ENCODE measurements around the gene DMBX1. TPM values are rescaled to one million over a fixed set of nuclear protein-coding genes. Genes with fewer than 3 reads are reported as not detected.

Gene DMBX1
- total RNA-seq, 1 donor from 2014 or later, result not detected

DNA sequence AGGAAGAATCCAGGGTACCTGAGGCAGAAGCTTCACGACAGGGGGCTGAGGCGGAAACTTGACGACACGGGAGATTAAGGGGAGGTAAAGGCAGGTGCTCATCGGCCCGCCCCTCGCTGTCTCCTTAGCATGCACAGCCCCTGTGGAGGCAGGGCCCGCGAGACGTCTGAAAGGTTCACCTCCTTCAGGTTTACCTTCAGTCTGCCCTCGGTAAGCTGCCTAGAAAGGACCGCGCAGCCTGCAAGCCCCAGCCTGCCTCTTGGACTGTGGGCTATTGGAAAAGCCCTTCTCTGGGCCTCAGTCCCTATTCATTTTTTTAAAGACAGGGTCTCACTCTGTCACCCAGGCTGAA is 33.3 kb downstream of the DMBX1 start:
- FAIRE-seq, result no peak
- no peak for DNase-seq (ENCODE audit: low spot score in 2 of 2)

DNA sequence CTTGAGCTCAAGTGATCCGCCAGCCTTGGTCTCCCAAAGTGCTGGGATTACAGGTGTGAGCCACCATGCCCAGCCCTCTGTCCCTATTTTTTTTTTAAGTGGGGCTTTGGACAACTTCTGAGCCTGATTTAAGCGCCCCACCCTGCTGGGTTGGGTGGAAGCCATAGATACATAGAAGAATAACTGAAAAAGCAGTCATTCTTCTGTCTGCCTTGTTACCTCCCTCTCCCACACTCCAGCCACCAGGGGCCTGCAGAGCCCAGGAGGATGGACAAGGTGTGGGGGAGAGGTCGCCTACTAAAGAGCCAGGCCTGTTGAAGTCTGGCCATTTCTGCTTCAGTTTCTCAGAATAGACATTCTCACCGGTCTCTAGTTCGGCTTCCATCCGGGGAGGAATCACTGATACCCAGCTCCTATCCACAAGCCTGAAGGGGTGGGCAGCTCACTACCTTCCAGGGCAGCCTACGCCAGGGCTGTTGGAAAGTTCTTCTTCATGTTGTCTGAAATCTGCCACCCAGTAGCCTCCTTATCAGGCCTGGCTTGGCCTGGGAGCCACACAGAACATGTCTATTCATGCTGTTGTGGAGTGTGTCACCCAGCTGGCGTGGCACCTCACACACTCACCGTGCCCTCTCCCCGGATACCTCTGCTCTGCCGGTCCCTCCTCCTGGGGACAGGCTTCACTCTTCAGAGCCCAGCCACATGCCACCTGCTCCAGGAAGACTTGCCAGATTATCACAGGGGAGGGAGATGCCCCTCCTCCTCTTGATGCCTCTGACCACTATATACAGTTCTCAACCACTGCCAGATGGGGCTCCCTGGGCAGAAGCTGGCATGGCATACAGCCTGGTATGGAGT is 34.1 kb downstream of the DMBX1 start:
- DNase-seq (ENCODE audit: low spot score in 2 of 2) (no peak), FAIRE-seq (no peak)

DNA sequence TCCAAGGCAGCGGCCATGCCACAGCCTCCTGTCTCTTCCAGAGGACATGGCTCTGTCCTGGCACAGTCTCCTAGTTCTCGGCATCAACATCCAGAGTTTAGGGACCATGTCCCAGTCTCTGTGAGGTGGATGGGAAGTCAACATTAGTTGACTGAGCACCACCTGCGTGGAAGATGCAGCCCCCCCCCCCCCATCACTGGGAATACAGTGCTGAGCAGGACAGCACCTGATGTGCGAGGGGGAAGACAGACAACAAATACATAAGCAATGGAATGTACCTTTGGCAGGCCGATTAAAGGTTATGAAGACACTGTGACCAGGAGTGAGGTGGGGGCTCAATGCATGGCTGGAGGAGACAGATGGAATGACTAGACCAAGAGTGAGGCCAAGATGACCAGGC is 35.2 kb downstream of the DMBX1 start:
- DNase-seq (ENCODE audit: low spot score in 2 of 2) (no peak), FAIRE-seq (no peak)

- no peak for FAIRE-seq
Observed at GRCh38 chr1:46525253-46525983, 35.8 kb downstream of the DMBX1 start.

GRCh38 chr1:46526013-46526690 is 36.5 kb downstream of the DMBX1 start:
- DNase-seq (ENCODE audit: low spot score in 2 of 2), result no peak
- no peak for FAIRE-seq

More at GRCh38 chr1:46525253-46525983, 35.8 kb downstream of the DMBX1 start:
- DNase-seq (ENCODE audit: low spot score in 2 of 2), result no peak

DNA sequence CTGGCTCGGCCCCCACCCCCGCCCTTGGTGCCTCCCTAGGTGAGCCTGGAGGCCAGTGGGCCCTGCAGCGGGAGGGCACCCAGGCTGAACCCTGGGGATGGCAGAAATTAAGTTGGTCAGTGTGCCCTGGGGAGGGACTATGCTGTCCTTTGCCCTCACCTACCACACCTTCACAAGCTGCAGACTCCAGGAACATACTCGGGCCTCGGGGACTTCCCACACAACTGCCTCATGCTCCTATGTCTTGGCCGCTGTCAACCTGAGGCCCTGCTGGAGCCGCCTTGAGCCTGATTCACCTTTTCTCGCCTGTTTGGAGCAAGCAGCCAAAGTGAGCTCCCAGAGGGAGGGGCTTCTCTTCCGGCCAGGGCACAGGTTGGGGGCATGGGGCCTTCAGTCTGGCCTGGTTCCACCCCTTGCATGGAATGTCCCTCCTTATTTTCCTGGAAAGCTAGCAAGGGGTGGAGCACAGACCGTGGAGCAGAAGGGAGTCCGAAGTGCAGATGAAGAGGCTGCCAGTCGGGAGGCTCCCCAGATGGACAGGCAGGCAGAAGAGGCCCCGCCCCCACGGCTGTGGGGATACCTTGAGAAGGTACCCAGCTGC is 37.2 kb downstream of the DMBX1 start:
- DNase-seq (ENCODE audit: low spot score in 2 of 2) (no peak), FAIRE-seq (no peak)

DNA sequence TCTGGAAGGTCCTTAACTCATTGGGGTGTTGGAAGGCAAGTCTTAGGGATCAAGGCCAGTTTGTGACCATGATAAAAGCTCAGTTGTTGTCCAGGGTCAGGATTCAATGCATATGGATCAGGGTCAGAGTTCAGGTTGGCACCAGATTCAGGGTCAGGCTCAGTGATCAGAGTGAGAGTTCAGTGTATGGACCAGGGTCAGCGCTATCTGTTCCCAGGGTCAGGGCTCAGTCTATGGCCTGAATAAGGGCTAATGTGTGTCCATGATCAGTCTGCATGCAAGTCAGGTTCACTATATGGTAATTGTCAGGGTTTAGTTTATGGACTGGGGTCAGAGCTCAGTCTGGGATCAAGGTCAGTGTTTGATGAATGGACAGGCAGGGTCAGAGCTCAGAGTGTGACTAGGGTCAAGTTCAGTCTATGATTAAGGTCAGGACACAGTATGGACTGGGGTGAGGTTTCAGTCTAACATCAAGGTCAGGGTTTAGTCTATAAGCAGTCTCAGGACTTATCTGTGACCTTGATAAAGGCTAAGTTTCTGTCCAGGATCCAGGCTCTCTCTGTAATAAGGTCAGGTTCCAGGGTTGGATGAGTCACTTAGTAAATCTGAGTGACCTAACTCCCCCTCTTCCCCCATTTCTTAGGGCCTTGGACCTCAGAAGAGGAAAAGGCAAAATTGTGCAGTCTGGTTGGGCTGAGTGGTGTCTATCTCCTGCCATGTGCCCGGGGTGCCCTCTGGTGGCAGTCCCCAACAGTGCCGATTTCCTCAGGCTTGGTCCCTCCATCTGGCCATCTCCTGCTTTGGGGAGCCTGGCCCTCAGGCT is 38.0 kb downstream of the DMBX1 start:
- FAIRE-seq, result no peak
- peak; percentile 78 to 89 for DNase-seq (ENCODE audit: low spot score in 2 of 2)

- FAIRE-seq (no peak), DNase-seq (ENCODE audit: low spot score in 2 of 2) (peak in 1 of 2 donors; percentile 57)
Observed at GRCh38 chr1:46528297-46528955, 38.8 kb downstream of the DMBX1 start.

DNA sequence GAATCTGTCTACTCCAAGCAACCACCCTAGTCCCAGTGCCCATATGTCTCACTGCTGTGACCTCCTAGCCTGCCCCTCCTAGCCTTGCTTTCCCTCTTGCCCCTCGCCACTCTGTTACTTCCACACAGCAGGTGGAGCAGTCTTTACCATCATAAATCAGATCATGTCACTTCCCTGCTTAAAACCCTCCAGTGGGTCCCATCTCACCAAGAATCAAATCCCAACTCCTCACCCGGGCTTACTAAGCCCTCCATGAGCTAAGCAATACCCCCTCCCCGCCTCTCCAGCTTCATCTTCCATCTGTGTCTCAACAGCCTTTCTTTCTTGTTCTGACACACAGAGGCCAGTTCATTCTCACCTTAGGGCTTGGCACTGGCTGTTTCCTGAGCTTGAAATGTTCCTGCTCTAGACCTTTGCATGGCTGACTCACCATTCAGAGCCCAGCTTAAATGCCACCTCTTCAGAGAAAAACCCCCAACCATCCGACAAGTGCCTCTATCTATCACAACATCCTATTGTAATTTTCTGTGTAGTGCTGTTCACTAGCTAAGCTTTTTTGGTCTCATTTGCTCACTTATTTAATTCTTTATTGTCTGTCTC is 39.5 kb downstream of the DMBX1 start:
- DNase-seq (ENCODE audit: low spot score in 2 of 2) (no peak), FAIRE-seq (no peak)

DNA sequence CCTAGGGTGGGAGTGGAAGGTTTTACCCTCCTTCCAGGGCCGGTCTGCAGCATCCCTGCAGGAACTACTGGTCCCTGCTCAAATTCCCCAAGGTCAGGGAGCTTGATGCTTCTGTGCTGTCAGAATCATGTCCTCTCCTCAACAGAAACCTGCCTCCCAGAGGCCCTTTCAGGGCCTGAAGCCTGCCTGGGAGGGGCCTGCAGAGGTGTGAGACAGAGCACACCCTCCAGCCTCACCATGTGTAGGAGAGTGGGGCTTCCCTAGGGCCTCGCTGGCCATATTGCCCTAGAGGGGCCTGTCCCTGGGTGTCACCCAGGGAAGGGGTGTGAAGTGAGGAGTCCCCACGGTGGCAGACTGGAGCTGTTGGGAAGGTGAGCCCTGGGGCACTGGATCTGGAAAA is 40.7 kb downstream of the DMBX1 start:
- no peak for DNase-seq (ENCODE audit: low spot score in 2 of 2)
- no peak for FAIRE-seq

- DNase-seq (ENCODE audit: low spot score in 2 of 2) (no peak), FAIRE-seq (no peak)
Observed at GRCh38 chr1:46530791-46531409, 41.3 kb downstream of the DMBX1 start.

- FAIRE-seq (no peak), DNase-seq (ENCODE audit: low spot score in 2 of 2) (no peak)
Observed at GRCh38 chr1:46532095-46532494, 42.5 kb downstream of the DMBX1 start.

GRCh38 chr1:46532498-46533178 is 43.0 kb downstream of the DMBX1 start:
- no peak for FAIRE-seq
- DNase-seq (ENCODE audit: low spot score in 2 of 2), result peak; percentile 82 to 85

GRCh38 chr1:46533179-46533864 is 43.7 kb downstream of the DMBX1 start:
- DNase-seq (ENCODE audit: low spot score in 2 of 2) (peak; percentile 67 to 72), FAIRE-seq (no peak)

DNA sequence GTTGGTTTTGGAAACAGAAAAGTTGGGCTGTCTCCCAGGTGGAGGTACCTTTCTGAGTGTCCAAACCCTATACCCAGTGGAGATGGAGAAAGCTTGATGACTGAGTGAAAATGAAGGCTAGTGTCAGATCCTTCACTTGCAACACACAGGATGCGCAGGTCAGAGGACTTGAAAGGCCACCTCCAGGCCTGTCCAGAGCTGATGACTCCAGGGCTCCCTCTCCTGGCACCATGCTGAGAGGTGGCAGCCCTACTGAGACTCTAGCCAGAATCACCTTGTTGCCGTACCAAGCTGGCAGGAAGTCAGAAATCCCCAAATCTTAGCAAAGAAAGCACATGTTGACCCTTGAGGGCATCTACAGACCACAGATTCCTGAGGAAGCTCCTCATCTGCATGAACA is 45.4 kb downstream of the DMBX1 start:
- FAIRE-seq (no peak), DNase-seq (ENCODE audit: low spot score in 2 of 2) (no peak)

DNA sequence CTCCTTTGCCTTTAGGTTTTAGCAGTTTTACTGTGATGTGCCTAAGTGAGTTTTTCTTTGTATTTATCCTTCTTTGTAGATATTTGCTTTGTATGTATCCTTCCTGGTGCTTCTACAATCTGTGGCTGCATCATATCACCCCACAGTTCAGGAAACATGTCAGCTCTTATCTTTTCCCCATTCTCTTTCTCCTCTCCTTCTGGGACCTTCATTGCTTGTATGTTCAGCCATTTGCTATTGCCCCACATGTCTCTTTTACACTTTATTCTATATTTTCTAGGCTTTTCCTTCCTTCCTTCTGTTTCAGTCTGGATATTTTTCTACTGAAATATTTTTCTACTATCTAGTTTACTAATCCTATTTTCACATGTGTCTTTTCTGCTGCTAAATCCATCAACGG is 46.9 kb downstream of the DMBX1 start:
- FAIRE-seq (no peak), DNase-seq (ENCODE audit: low spot score in 2 of 2) (no peak)

DNA sequence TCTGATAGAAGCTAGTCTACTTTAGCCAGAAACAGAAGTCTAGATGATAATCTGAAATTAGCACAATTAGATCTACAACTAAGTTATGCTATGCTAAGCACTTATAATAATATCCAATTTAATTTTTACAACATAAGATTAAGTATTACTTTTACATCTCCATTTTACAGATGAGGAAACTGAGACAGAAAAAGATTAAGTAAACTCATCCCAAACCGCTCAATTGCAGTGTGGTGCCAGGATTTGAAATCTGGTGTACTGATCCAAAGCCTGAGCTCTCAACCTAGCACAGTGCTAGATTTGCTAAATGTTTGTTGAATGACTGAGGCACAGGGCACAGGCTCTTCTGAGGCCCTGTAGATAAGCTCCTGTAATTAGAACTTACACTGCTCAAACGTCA is 48.0 kb downstream of the DMBX1 start:
- no peak for DNase-seq (ENCODE audit: low spot score in 2 of 2)
- FAIRE-seq, result no peak
